Colonic mucosa (tissue), 4 donors: ENCODE measurements around the gene CADPS2. TPM values are rescaled to one million over a fixed set of nuclear protein-coding genes. Genes with fewer than 3 reads are reported as not detected.

ENCODE experiments used
- DNase-seq: peaks from one replicate; pipeline ENCODE4 v3.0.0-alpha.2; 2020
- H3K27ac ChIP-seq: fragments of 200-600 bp; one replicate; pipeline ENCODE4 v1.8.0; 2021
- H3K27me3 ChIP-seq: fragments of 200-600 bp; one replicate; pipeline ENCODE4 v1.8.0; 2021
- H3K36me3 ChIP-seq: fragments of 200-600 bp; one replicate; pipeline ENCODE4 v1.8.0; 2021
- H3K4me1 ChIP-seq: fragments of 200-600 bp; one replicate; pipeline ENCODE4 v1.8.0; 2021; ENCODE audit warnings: mild to moderate bottlenecking
- H3K4me3 ChIP-seq: fragments of 200-600 bp; one replicate; pipeline ENCODE4 v1.8.0; 2021
- H3K9ac ChIP-seq, 2 donors: one replicate each; pipeline ENCODE4 v1.7.0; 2013; ENCODE audit warnings: control low read depth in 2 of 2, low read depth in 2 of 2, low read length in 2 of 2
- H3K9me3 ChIP-seq: fragments of 200-600 bp; one replicate; pipeline ENCODE4 v1.8.0; 2021
- CTCF ChIP-seq: fragments of 200-600 bp; IDR thresholded peaks from one replicate; pipeline ENCODE4 v1.8.0; 2022; ENCODE audit warnings: antibody characterized with exemption, mild to moderate bottlenecking
- intact Hi-C: fragments of 100-400 bp; cut with DNase I; formaldehyde crosslinking; loops from one replicate; pipeline ENCODE4 v1.14.1; 2022
- total RNA-seq, 2 donors: library from RNA; stranded (reverse); fragmentation: NEBNext Ultra II Directional in 1 of 2; extraction: Animal tissue kit (Norgen Biotek cat#: 25700) in 1 of 2; gene quantifications; one replicate each; pipeline ENCODE4 v1.2.1, GENCODE V29; 2021
- donor health status: healthy.
- donor health status: DM: no; HTN: no; CAD: no.
- donor health status: DM: no; HTN: no; CAD: no.

CADPS2 gene
- total RNA-seq, 2 donors from 2014 or later: 13.6 to 15.2 TPM

- H3K27ac ChIP-seq: no peak overlapping the region
- no peaks in the 10 kb centered on the region for H3K4me1 ChIP-seq
- no peaks in the 10 kb centered on the region for H3K9me3 ChIP-seq
- intact Hi-C loops: no loop called here
- no peak overlapping the region for H3K4me3 ChIP-seq
- H3K9ac ChIP-seq: no peak overlapping the region
- no peaks in the 10 kb centered on the region for H3K36me3 ChIP-seq
- no peaks in the 10 kb centered on the region for H3K27me3 ChIP-seq
- TF ChIP-seq CTCF: no peak
- DNase-seq: no peak
Observed at GRCh38 chr7:122663733-122664132, 222.5 kb downstream of the CADPS2 start.

GRCh38 chr7:122658856-122659255 is 227.4 kb downstream of the CADPS2 start:
- no peaks in the 10 kb centered on the region for H3K36me3 ChIP-seq
- no peaks in the 10 kb centered on the region for H3K27me3 ChIP-seq
- no peak overlapping the region for H3K9ac ChIP-seq
- H3K9me3 ChIP-seq: no peaks in the 10 kb centered on the region
- H3K4me3 ChIP-seq: no peak overlapping the region
- no peak for TF ChIP-seq CTCF
- H3K4me1 ChIP-seq: no peaks in the 10 kb centered on the region
- no peak overlapping the region for H3K27ac ChIP-seq
- DNase-seq: no peak
- intact Hi-C loops: no loop called here

GRCh38 chr7:122653685-122654084 is 232.6 kb downstream of the CADPS2 start:
- intact Hi-C loops: no loop called here
- TF ChIP-seq CTCF: no peak
- no peak for DNase-seq
- Histone ChIP-seq H3K9me3 (no peaks in the 10 kb centered on the region), H3K4me3 (no peak overlapping the region), H3K36me3 (no peaks in the 10 kb centered on the region), H3K4me1 (no peaks in the 10 kb centered on the region), H3K27me3 (no peaks in the 10 kb centered on the region), H3K27ac (no peak overlapping the region), H3K9ac (no peak overlapping the region)

GRCh38 chr7:122652876-122653275 is 233.4 kb downstream of the CADPS2 start:
- Histone ChIP-seq H3K9me3 (no peaks in the 10 kb centered on the region), H3K4me3 (no peak overlapping the region), H3K27ac (no peak overlapping the region), H3K9ac (no peak overlapping the region), H3K27me3 (no peaks in the 10 kb centered on the region), H3K4me1 (no peaks in the 10 kb centered on the region), H3K36me3 (no peaks in the 10 kb centered on the region)
- no peak for TF ChIP-seq CTCF
- intact Hi-C loops: no loop called here
- no peak for DNase-seq

- no peak overlapping the region for H3K4me3 ChIP-seq
- intact Hi-C loops: no loop called here
- H3K27ac ChIP-seq: no peak overlapping the region
Observed at GRCh38 chr7:122651451-122651850, 234.8 kb downstream of the CADPS2 start.

More at GRCh38 chr7:122651451-122651850, 234.8 kb downstream of the CADPS2 start:
- no peak for TF ChIP-seq CTCF
- Histone ChIP-seq H3K27me3 (no peaks in the 10 kb centered on the region), H3K4me1 (no peaks in the 10 kb centered on the region), H3K9me3 (no peaks in the 10 kb centered on the region), H3K9ac (no peak overlapping the region), H3K36me3 (no peaks in the 10 kb centered on the region)
- DNase-seq: no peak
